GM18909 (cell line): ENCODE data around the gene SLC52A1.
A peak's percentile ranks its signal among the peaks of the same experiment; 100 is the strongest.

Source experiments
- ATAC-seq: cut with Tn5 transposase; IDR thresholded peaks from one replicate; pipeline ENCODE4 v1.9.1; 2021; ENCODE audit warnings: mild to moderate bottlenecking; ENCODE audit not compliant: unreplicated experiment, poor library complexity

Gene SLC52A1

DNA sequence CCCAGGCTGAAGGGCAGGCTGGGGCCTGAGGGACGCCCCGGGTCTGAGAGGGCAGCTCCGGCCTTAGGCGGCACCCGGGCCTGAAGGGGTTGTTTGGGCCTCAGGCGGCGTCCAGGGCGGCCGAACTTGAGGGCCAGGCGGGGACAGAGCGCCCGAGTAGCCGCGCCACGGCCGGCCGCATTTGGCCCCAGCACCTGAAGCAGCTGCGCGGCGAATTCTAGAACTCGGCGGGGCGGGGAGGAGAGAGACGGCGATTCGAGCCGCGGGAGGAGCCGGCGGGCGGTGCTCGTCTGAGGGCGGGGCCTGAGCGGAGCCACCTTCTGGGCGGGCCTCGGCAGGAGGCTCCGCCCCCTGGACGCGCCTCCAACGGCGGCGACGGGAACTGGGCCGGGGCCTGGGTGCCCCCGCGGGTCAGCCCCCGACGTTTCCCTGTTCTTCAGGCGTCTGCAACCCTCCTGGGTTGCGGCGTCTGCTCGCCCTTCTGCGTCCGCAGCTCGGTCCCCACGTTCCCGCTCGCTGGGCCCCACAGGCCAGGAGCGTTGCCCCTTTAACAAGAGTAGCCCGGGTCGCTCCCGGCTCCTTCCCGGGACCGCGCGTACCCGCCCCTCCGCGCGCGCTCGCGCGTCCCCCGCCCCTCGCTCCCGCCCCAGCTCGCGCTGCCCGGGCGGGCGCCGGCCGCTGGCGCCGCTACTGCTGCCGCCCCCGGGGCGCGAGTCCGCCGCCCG lies 37.8 kb downstream of the SLC52A1 start, which contains the start of the genes INCA1 and KIF1C:
INCA1 (minus strand) TSS at position 221 of the 725 bp plus-strand sequence. CDS start 3,085 bp downstream, outside the sequence.
KIF1C (plus strand) TSS at position 649 of the 725 bp plus-strand sequence. CDS start 2,297 bp downstream, outside the sequence.
- ATAC-seq = peak; percentile 86

DNA sequence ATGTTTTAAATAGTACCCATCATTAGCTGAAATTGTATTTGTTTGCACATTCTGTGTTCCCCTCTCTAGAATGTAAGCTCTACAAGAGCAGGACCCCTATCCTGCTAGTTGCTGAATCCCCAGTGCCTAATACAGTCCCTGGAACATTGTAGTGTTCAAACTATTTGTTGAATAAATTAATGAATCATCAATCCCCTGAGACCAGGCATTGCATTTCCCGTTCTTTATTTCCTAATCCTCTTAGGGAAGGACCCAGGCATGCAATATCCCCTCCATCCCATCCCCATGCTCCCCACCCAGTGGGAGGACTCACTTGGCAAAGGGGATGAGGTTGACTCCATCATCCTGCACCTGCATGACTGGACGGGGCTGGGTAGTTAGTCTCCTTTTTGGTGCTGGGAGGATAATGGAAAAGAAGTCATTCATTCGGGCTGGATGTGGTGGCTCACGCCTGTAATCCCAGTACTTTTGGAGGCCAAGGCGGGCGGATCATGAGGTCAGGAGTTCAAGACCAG lies 41.1 kb downstream of the SLC52A1 start:
- ATAC-seq = no peak

GRCh38 chr17:4987767-4988567 lies 47.3 kb downstream of the SLC52A1 start:
- peak; percentile 18 for ATAC-seq

DNA sequence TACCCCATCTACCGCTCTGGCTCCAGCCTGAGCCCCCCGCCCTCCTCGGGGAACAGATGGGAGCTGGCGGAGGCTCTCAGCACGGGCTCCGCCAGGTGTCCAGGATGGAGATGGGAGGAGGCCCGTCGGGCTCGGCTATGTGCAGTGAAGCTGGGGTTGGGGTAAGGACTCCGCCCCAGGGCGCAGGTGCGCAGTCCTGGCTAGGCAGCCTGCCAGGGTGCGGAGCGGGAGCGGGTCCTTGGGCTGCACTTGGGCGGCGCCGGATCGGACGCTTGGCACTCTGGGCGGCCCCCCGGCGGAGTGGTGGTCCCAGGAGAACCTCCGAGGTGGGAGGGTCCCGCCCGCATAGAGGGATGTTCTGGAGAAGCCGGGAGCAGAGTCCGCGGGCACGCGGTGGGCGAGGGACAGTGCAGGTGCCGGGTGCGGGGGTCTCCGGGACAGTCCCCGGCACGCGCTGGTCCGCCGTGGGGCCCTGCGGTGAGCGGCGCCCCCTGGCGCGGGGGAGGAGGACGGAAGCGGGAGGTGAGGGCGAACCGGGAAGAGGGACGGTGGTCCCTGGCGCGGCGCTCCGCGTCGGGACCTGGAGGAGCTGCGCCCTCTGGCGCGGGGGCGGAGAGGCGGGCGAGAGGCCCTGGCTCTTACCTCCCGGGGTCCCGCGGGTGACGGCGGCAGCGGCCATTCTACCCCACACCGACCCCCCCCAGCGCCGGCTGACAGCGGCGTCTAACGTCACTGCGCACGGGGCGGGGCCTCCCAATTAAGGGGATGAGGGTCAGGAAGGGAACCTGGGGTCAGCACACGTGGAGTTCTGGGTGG lies 48.1 kb downstream of the SLC52A1 start, which contains the start of gene CAMTA2:
CAMTA2 (minus strand) TSS at position 725 of the 816 bp plus-strand sequence. CDS start 1,453 bp downstream, outside the sequence.
- peak; percentile 67 for ATAC-seq

DNA sequence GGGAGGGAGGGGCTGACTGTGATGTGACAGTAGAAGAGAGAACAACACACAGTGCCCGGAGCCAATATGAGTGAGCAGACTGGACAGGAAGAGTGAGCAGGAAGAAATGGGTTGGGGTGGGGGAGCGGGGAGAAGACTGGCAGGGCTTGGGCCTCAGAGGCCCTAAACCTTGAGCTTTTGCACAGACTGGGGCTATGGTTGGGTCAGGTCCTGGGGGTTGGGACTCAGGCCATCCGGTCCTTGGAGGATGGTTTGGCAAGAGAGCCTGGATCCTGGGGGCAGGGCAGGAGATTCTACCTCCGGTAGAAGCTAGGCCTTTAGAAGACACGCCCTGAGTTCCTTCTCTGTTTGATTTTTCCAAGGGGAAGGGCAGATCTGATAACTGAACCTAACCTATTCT lies 48.8 kb downstream of the SLC52A1 start:
- no peak for ATAC-seq
